ENCODE data around the gene SUPT4H1. TPM values are rescaled to one million over a fixed set of nuclear protein-coding genes. Genes with fewer than 3 reads are reported as not detected.

The SUPT4H1 gene
- total RNA-seq, 1 experiment from 2014 or later: 109 TPM

GRCh38 chr17:58323366-58324055 lies 28.5 kb downstream of the SUPT4H1 start:
- Histone ChIP-seq H2BK5ac (ENCODE audit: insufficient read length, low read length) (no peak overlapping the region), H3K14ac (ENCODE audit: insufficient read depth, low read length) (no peak overlapping the region), H2AK5ac (ENCODE audit: insufficient read length, low read length) (no peak overlapping the region), H2BK12ac (ENCODE audit: insufficient read length, low read depth, low read length) (no peak overlapping the region), H3K23me2 (ENCODE audit: insufficient read length, low read depth, low read length, poor library complexity, severe bottlenecking) (peaks cover 15% of the 10 kb centered on the region), H2BK120ac (ENCODE audit: low read depth, low read length, poor library complexity, severe bottlenecking) (no peak overlapping the region), H3K27ac (ENCODE audit: insufficient read length, low read depth, low read length) (no peak overlapping the region), H3K9me3 (ENCODE audit: control insufficient read depth, low read depth, low read length) (no peaks in the 10 kb centered on the region), H4K5ac (ENCODE audit: insufficient read length, low read depth, low read length) (no peak overlapping the region), H2BK20ac (ENCODE audit: low read depth, low read length, poor library complexity, severe bottlenecking) (no peak overlapping the region), H2AFZ (ENCODE audit: low read length) (no peak overlapping the region), H3K9ac (ENCODE audit: extremely low read depth, insufficient read length, low read length) (no peak overlapping the region), H3K4me2 (ENCODE audit: insufficient read depth, insufficient read length, low read length) (peak overlapping the region; percentile 33), H3K79me1 (ENCODE audit: insufficient read depth, low read depth, low read length, poor library complexity, severe bottlenecking) (no peaks in the 10 kb centered on the region), H4K8ac (replicated peaks; ENCODE audit: insufficient read length, low read depth, low read length) (no peak overlapping the region), H3K4me1 (ENCODE audit: insufficient read depth, low read length) (no peaks in the 10 kb centered on the region; the same call in 1 of the 2 replicates), H3K4ac (ENCODE audit: low read depth, low read length) (no peak overlapping the region), H4K20me1 (ENCODE audit: control insufficient read depth, insufficient read depth, insufficient read length) (no peaks in the 10 kb centered on the region), H3T11ph (ENCODE audit: low read length) (no peak overlapping the region), H3K18ac (ENCODE audit: insufficient read length, low read depth, low read length) (no peak overlapping the region), H3K23ac (ENCODE audit: insufficient read length, low read depth, low read length) (no peak overlapping the region), H3K56ac (ENCODE audit: insufficient read length, low read depth, low read length) (no peak overlapping the region), H3K27me3 (ENCODE audit: insufficient read depth, low read length) (no peaks in the 10 kb centered on the region; the same call in 1 of the 2 replicates), H4K91ac (ENCODE audit: insufficient read length, low read depth, low read length) (no peak overlapping the region), H3K79me2 (ENCODE audit: insufficient read depth, low read length) (no peaks in the 10 kb centered on the region), H2BK15ac (ENCODE audit: low read depth, low read length) (no peak overlapping the region)
- Mint-ChIP-seq H3K27me3 (ENCODE audit: low read depth) (peaks cover 56% of the 10 kb centered on the region), H3K4me3 (peak overlapping the region; percentile 56 to 68), H3K27ac (no peak overlapping the region; a peak in 1 of 7 replicates), H3K36me3 (ENCODE audit: insufficient read depth in 1 of 3, low read depth in 3 of 3) (peaks cover 0 to 13% (median 2%) of the 10 kb centered on the region in 3 experiments; a peak in 5 of 7 replicates), H3K4me1 (peaks cover 24 to 30% of the 10 kb centered on the region in 2 experiments), H3K9me3 (no peaks in the 10 kb centered on the region)
- DNase-seq: no peak
- no CpG with 5 or more reads among the region's 8 CpGs for WGBS (ENCODE audit: extremely low coverage, insufficient read length, low lambda C conversion rate)
- no peak for TF ChIP-seq CTCF (conservative IDR thresholded peaks at IDR 0.05)

Data from H9 (cell line).